Fibroblast of peridontal ligament (primary cell): ENCODE measurements around the gene CCDC122.

ENCODE experiments used
- DNase-seq: peaks from one replicate; pipeline ENCODE4 v3.0.0-alpha.2; 2010; ENCODE audit errors: extremely low read depth

Gene CCDC122

DNA sequence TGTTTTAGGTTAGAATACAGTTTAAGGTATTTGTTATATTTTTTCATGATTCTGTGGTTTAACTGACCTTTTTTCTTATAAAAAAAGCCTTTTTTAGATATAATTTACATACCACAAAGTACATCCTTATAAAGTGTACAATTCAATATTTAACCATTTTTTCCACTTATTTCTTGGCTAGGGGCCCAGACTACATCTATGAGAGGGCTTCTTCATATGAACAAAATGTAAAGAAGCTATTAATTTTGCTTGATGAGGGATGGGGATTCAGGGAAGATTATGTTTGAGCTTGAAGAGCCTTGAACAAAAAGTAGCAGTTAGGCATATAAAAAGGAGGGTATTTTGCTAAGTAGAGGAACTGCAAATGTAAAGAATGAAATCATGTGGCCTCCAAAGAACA, 2.2 kb downstream of the CCDC122 start:
- no peak for DNase-seq

GRCh38 chr13:43876366-43876765, 3.2 kb downstream of the CCDC122 start:
- DNase-seq = no peak

DNA sequence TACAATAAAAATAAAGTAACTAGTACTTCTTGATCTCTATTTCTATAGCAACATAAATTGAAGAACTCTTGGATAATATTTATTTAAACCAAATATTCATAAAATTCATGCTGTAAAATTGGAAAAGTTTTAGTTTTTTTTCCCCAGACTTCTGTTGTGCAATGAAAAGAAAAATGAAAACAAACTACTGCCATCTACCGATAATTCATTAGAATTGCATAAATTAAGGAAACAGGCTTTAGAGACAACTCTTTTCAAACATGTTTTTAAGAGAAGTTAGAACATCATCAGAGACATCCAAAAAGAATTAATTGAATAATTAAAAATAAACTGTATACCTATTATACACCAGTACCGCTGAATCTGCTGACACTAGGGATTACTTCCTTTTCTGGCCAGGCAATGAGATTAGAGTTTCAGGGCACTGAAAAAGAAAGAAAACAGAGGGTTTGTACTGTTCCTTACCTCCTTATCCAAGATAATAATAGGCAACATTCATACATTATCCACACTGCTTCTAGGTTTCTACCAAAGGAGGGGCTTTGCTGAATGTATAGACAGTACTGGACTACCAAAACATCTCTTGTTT, 4.9 kb downstream of the CCDC122 start:
- peak; percentile 70 for DNase-seq

- DNase-seq = peak; percentile 55
These were observed 7.4 kb downstream of the CCDC122 start for GRCh38 chr13:43872181-43872580.

- peak; percentile 73 for DNase-seq
These were observed 13.6 kb downstream of the CCDC122 start for GRCh38 chr13:43865892-43866291.

- no peak for DNase-seq
These were observed 14.6 kb downstream of the CCDC122 start for GRCh38 chr13:43864921-43865320.

- DNase-seq = no peak
These were observed 17.7 kb downstream of the CCDC122 start for GRCh38 chr13:43861863-43862262.

GRCh38 chr13:43852923-43853404, 26.6 kb downstream of the CCDC122 start:
- DNase-seq = no peak

DNA sequence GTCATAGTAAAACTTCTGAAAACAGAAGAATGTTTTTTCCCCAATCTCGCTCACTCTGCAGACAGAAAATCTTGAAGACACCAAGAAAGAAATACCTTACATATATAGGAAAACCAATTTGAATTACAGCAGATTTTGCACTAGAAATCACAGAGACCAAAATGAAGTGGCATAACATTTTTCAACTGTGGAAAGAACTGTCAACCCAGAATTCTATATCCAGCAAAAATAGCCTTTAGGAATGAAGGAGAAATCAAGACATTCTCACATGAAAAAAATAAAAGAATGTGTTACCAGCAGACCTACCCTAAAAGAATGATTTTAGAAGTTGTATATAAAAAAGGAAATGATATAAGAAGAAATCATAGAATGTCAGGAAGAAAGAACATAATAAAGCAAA, 28.7 kb downstream of the CCDC122 start:
- DNase-seq = no peak

GRCh38 chr13:43848001-43848649, 31.4 kb downstream of the CCDC122 start:
- peak; percentile 91 for DNase-seq

- peak; percentile 94 for DNase-seq
These were observed 32.9 kb downstream of the CCDC122 start for GRCh38 chr13:43846496-43847158.

DNA sequence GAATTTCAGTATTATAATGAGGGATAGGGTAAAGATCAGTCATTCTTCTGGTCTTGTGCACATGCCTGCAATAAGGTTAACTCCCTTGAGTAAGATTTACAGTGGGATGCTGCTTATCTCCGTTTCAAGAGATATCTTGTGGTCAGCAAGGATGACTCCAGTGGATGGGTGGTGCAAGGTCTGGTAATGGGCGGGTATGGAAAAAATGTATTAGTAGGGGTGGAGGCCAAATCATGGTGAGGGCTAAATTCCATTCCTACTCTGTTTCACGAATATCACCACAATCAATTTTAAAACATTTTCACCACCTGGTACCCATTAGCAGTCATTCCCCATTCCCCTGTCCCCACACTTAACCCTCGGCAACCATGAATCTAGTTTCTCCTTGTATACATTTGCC, 40.6 kb downstream of the CCDC122 start:
- peak; percentile 75 for DNase-seq

- DNase-seq = peak; percentile 30
These were observed 43.8 kb downstream of the CCDC122 start for GRCh38 chr13:43835701-43836100.

DNA sequence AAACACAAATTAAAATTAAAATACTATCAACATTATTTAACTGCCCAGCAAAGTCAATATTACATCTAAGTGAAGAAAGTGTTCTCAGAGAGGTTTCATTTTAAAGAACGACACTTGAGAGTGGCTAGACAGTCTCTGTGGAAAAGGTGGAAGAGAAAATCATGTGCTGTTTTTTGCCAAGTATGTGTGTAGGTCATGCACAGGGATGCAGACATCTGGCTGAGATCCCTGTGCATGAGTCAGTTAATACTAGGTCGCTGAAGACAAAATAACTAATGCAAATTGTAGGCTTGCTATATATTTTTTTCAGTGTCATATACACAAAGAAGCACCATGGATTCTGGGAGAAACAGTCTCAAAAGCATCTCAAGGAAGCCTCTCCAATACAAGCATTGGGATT, 48.5 kb downstream of the CCDC122 start:
- peak; percentile 47 for DNase-seq

- DNase-seq = peak; percentile 97
These were observed 49.1 kb downstream of the CCDC122 start for GRCh38 chr13:43830497-43830881.

GRCh38 chr13:43824656-43825055, 54.9 kb downstream of the CCDC122 start:
- DNase-seq = peak; percentile 43

DNA sequence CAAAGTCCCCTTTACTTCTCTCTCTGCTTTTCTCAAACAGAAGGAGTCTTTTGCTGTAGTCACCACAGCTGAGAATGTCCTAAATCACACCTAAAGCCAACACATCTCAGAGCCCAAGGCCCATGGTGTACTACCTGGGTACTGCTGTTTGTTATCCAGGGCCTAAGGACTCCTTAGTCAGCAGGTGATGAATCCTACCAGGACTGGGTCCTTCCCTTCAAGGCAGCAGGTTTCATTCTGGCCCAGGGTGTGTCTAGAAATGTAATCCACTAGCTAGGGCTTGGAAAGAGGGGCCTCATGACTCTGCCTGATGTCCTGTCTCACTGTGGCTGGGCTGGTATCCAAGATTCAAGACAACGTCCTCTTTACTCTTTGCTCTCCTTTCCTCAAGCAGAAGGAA, 56.6 kb downstream of the CCDC122 start:
- DNase-seq = no peak

DNA sequence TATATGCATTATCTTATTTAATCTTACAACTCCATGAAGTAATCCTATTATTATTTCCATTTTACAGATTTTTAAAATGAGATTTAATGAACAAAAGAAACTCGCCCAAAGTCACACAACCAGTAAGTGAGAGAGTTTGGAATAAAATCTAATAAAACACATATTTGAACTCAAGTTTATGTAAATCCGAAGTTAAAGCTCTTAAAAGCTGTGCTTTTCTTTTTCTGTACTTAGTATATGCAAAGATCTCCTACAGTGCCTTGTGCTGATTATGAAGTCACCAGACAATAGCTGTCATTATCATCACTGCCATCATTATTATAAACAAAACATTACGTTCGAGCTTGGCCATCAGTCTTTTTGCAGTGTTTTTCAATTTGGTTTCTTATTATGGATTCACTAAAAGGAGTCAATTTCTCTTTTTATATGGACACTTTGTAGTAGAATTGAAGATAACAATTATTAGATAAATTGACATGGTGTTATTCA, 63.1 kb downstream of the CCDC122 start:
- no peak for DNase-seq

DNA sequence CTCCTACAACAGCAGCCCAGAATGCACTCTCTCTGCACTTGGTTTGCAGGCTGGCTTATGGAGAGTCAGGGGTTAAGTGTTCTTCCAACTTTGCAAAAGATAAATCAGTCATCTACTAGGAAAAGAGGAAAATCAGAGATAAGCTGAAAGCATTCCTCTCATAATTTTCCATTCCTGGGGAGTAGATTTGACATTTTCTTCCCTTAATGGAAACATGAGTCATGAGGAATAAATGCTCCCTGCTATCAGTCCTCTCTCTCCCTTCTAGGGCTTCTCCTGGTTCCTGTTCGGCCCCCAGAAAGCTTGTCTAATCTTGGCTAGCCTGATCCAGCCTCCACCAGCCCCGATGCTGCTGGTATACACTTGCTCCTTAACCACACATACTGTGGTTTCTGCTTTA, 64.3 kb downstream of the CCDC122 start:
- DNase-seq = peak; percentile 80

DNA sequence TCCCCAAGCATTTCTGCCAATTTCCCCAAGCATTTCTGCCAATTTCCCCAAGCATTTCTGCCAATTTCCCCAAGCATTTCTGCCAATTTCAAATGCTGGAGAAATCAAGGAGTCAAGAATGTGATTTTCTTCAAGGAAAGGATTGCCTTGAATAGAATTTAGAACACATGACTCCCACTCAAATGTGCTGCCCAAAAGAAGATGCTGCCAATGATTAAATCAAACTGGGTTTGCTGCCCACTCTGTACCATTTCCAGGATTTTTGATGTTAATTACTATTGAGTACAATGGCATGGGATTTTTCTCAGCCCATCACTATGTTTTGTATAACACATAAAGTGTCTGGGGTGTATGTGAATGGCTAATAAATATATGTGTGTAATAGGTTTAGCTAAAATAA, 70.9 kb downstream of the CCDC122 start:
- DNase-seq = no peak

GRCh38 chr13:43805681-43806128, 73.8 kb downstream of the CCDC122 start:
- no peak for DNase-seq

- DNase-seq = peak; percentile 78
These were observed 74.5 kb downstream of the CCDC122 start for GRCh38 chr13:43805071-43805468.
